K562 (cell line): ENCODE results near the gene AJAP1. TPM values are rescaled to one million over a fixed set of nuclear protein-coding genes. Genes with fewer than 3 reads are reported as not detected.

ENCODE experiments used
- ATAC-seq: fragments of 200-7000 bp; cut with Tn5 transposase; 3 replicates; pipeline ENCODE4 v1.9.1; 2020; ENCODE audit warnings: moderate library complexity
- BruUV-seq: library from RNA; stranded (reverse); fragments of 400-500 nt; replicated peaks from 2 replicates; lab custom pipeline; 2021; lab: Mats Ljungman, UMichigan
- CTCF ChIA-PET: fragments of 300-600 bp; formaldehyde crosslinking; extraction: SDS; loops from one replicate; lab custom pipeline; 2021; ENCODE audit warnings: low intra/inter-chr PET ratio; lab: Yijun Ruan, JAX
- POLR2A ChIA-PET: fragments of 300-600, 350-650 bp; sonication (Branson Sonifier 250); formaldehyde crosslinking; extraction: SDS; loops from one replicate; lab custom pipeline; 2021; ENCODE audit warnings: antibody characterized with exemption, inconsistent platforms; lab: Yijun Ruan, JAX
- DNase-seq, 4 experiments: peaks; one replicate each; pipeline versions ENCODE4 v3.0.0 to v3.0.0-alpha.2; 2011 to 2018; ENCODE audit warnings: low spot score in 3 of 4, mixed read lengths in 3 of 4; ENCODE audit errors: extremely low read depth in 1 of 4
- FAIRE-seq: peaks from 2 replicates; lab custom pipeline; 2011; peaks lifted over from hg19 to GRCh38; lab: Jason Lieb, UNC
- H2AFZ ChIP-seq: 2 replicates; pipeline ENCODE4 v1.6.0; 2011; ENCODE audit warnings: low read depth, low read length, control low read depth, inconsistent platforms
- H3K27ac ChIP-seq: fragments of 200-600 bp; 3 replicates; pipeline ENCODE4 v1.8.0; 2011; ENCODE audit warnings: low read depth, mild to moderate bottlenecking, control low read depth, inconsistent platforms, low read length, moderate library complexity, mixed read lengths; ENCODE audit errors: extremely low read depth
- H3K27me3 ChIP-seq, 2 experiments: fragments of 300-600 bp in 1 of 2; 2 replicates in 1 of 2; 3 replicates in 1 of 2; pipeline versions ENCODE4 v1.6.0 to v1.8.0; 2011; ENCODE audit warnings: inconsistent platforms in 2 of 2, low read length in 2 of 2, mild to moderate bottlenecking in 1 of 2, mixed read lengths in 1 of 2, moderate library complexity in 1 of 2; ENCODE audit not compliant: control insufficient read depth in 2 of 2, insufficient read depth in 2 of 2
- H3K36me3 ChIP-seq: fragments of 300-600 bp; 3 replicates; pipeline ENCODE4 v1.8.0; 2011; ENCODE audit warnings: mild to moderate bottlenecking, low read length, inconsistent platforms; ENCODE audit not compliant: control insufficient read depth, insufficient read depth
- H3K4me1 ChIP-seq, 2 experiments: fragments of 200-600 bp in 1 of 2; replicated peaks in 1 of 2; 2 replicates in 1 of 2; 3 replicates in 1 of 2; pipeline versions ENCODE4 v1.5.1 to v1.8.0; 2011; ENCODE audit warnings: inconsistent platforms in 2 of 2, low read length in 2 of 2, mild to moderate bottlenecking in 1 of 2, mixed read lengths in 1 of 2, moderate library complexity in 1 of 2; ENCODE audit not compliant: control insufficient read depth in 2 of 2, insufficient read depth in 2 of 2
- H3K4me2 ChIP-seq: 2 replicates; pipeline ENCODE4 v1.6.1; 2011; ENCODE audit warnings: low read length, control low read depth, inconsistent platforms, mixed read lengths; ENCODE audit not compliant: insufficient read depth
- H3K4me3 ChIP-seq: fragments of 200-600 bp; sonication (generic), shearing (Covaris generic); 2 replicates; pipeline ENCODE4 v1.5.1; 2016; ENCODE audit warnings: control low read depth, inconsistent platforms
- H3K79me2 ChIP-seq: fragments of 200-600 bp; 3 replicates; pipeline ENCODE4 v1.8.0; 2011; ENCODE audit warnings: low read length, inconsistent platforms; ENCODE audit not compliant: control insufficient read depth, insufficient read depth
- H3K9ac ChIP-seq, 2 experiments: 2 replicates each; pipeline versions ENCODE4 v1.6.0 to v1.6.1; 2011; ENCODE audit warnings: low read depth in 2 of 2, low read length in 2 of 2, control low read depth in 1 of 2, inconsistent platforms in 1 of 2, mild to moderate bottlenecking in 1 of 2, mixed read lengths in 1 of 2; ENCODE audit not compliant: insufficient read depth in 1 of 2
- H3K9me1 ChIP-seq: one replicate; pipeline ENCODE4 v1.6.0; 2011; ENCODE audit warnings: inconsistent platforms, mild to moderate bottlenecking, low read length, moderate library complexity; ENCODE audit not compliant: control insufficient read depth, insufficient read depth
- H3K9me3 ChIP-seq: replicated peaks from 2 replicates; pipeline ENCODE4 v1.5.1; 2011; ENCODE audit warnings: low read depth, low read length, inconsistent platforms; ENCODE audit not compliant: control insufficient read depth, insufficient read depth
- H4K20me1 ChIP-seq: replicated peaks from 2 replicates; pipeline ENCODE4 v1.6.1; 2011; ENCODE audit warnings: low read length, inconsistent platforms, mixed read lengths; ENCODE audit not compliant: control insufficient read depth, insufficient read depth
- BCOR ChIP-seq: fragments of 450-650 bp; IDR thresholded peaks from 2 replicates; pipeline ENCODE4 v1.6.1; 2016
- BHLHE40 ChIP-seq: IDR thresholded peaks from 2 replicates; pipeline ENCODE4 v1.6.1; 2011; ENCODE audit warnings: low read length, improper control_type of control experiment
- RBM25 ChIP-seq: fragments of 200-400 bp; formaldehyde crosslinking; IDR thresholded peaks from 2 replicates; pipeline ENCODE4 v1.6.1; 2018; ENCODE audit warnings: low read length, low read depth, moderate library complexity; ENCODE audit not compliant: severe bottlenecking
- RHOXF2B ChIP-seq: fragments of 250-450 bp; sonication (Bioruptor Pico); conservative IDR thresholded peaks from 2 replicates; pipeline ENCODE4 v1.5.1; 2021
- SMAD4 ChIP-seq: fragments of 250-450 bp; sonication (Bioruptor Pico); conservative IDR thresholded peaks from 2 replicates; pipeline ENCODE4 v1.8.0; 2021; ENCODE audit warnings: inconsistent platforms, mild to moderate bottlenecking, moderate library complexity
- SNRNP70 ChIP-seq: fragments of 200-400 bp; formaldehyde crosslinking; optimal IDR thresholded peaks from 2 replicates; pipeline ENCODE3; 2017; ENCODE audit warnings: low read depth, low read length
- ZFP36 ChIP-seq: fragments of 150-350 bp; IDR thresholded peaks from 2 replicates; pipeline ENCODE4 v1.6.1; 2018; ENCODE audit warnings: low read length, low read depth; ENCODE audit not compliant: partially characterized antibody
- ZFP91 ChIP-seq: sonication (generic); formaldehyde crosslinking; IDR thresholded peaks from 2 replicates; pipeline ENCODE4 v1.8.0; 2022; ENCODE audit warnings: mild to moderate bottlenecking, missing genetic modification reagents
- WGBS: fragments of 100-300 bp; shearing (Covaris generic); methylation state at CpG from one replicate; pipeline ENCODE4 v1.1.6; 2016; ENCODE audit warnings: low coverage, mixed read lengths; ENCODE audit not compliant: insufficient coverage; ENCODE audit errors: missing lambda C conversion rate; 5-methylcytosine and 5-hydroxymethylcytosine counted together
- in situ Hi-C: fragments of 300-500 bp; cut with MboI; formaldehyde crosslinking; loops from 4 replicates; pipeline ENCODE4 v1.15.0; 2018; ENCODE audit warnings: inconsistent platforms, mixed read lengths
- intact Hi-C: fragments of 100-400 bp; cut with micrococcal nuclease; formaldehyde crosslinking; loops from 2 replicates; pipeline ENCODE4 v1.14.2; 2022
- polyA plus RNA-seq, 8 experiments: library from polyadenylated mRNA; depleted of rRNA in 4 of 8; stranded (reverse) in 5 of 8; unstranded in 3 of 8; fragments of >200 nt; fragmentation: Nextera tagmentation in 2 of 8; fragmentation: Illumina TruSeq in 1 of 8; extraction: Ambion mirVana in 2 of 8; extraction: Trizol in 1 of 8; gene quantifications; 2 replicates each; pipeline versions ENCODE4 v1.2.1 to v1.2.3, GENCODE V29; 2011 to 2014; ENCODE audit warnings: inconsistent platforms in 1 of 8, missing spikeins in 1 of 8
- total RNA-seq, 7 experiments: library from RNA; depleted of rRNA in 6 of 7; stranded (reverse); fragments of >200 nt in 6 of 7; fragmentation: Illumina TruSeq in 2 of 7; extraction: Trizol in 2 of 7; gene quantifications; 2 replicates each; pipeline versions ENCODE4 v1.2.1 to v1.2.3, GENCODE V29; 2011 to 2021; ENCODE audit warnings: low replicate concordance in 1 of 7
- TF ChIP-seq, protein P1 (sequence below): sonication (generic); formaldehyde crosslinking; IDR thresholded peaks from 2 replicates; pipeline ENCODE4 v1.9.0; 2022; ENCODE audit warnings: mild to moderate bottlenecking, missing genetic modification reagents
- TF ChIP-seq, protein P2 (sequence below): sonication (generic); formaldehyde crosslinking; IDR thresholded peaks from 2 replicates; pipeline ENCODE4 v1.5.0; 2020; ENCODE audit warnings: missing genetic modification reagents

The AJAP1 gene
- total and polyA plus RNA-seq, 9 of the 15 experiments (the other 6 are each of a cell fraction or from before 2014, with no cell fraction given), result not detected

- 1% methylated on average over 12 of the region's 12 CpGs for WGBS
- peaks cover 14 to 32% of the 10 kb centered on the region in 2 experiments; a peak in 3 of 5 replicates for H3K27me3 ChIP-seq
- no peak overlapping the region for H3K4me2 ChIP-seq
- H2AFZ ChIP-seq, result no peak overlapping the region
- no peaks in the 10 kb centered on the region for H3K4me1 ChIP-seq
- FAIRE-seq (no peak), DNase-seq (no peak), ATAC-seq (no peak)
- H4K20me1 ChIP-seq, result 0 out of 2 replicates have a peak, but pooled peaks cover 8% of the 10 kb centered on the region
- CTCF ChIA-PET, result no interaction called here
- no peaks in the 10 kb centered on the region for H3K79me2 ChIP-seq
- H3K9me3 ChIP-seq, result no peaks in the 10 kb centered on the region
- H3K9me1 ChIP-seq, result no peaks in the 10 kb centered on the region
- H3K27ac ChIP-seq, result no peak overlapping the region
- intact Hi-C loops, result no loop called here
- no TSS peak for BruUV-seq
- in situ Hi-C loops, result no loop called here
- POLR2A ChIA-PET, result interaction anchor here (0.6 kb wide), 1 partner anchor 275 kb away, joined by 3 read pairs; no protein-coding TSS in a partner anchor
- TF ChIP-seq BHLHE40 (peak; percentile 60; the same call in 1 of the 2 replicates), ZFP36 (peak; percentile 83), RBM25 (peak; percentile 87), SMAD4 (CRISPR knock-in tag) (no peak), SNRNP70 (no peak), BCOR (0 out of 2 replicates have a peak, but pooled peaks have one; percentile 34), RHOXF2B (no peak), ZFP91 (no peak)
- TF ChIP-seq, protein P1, sequence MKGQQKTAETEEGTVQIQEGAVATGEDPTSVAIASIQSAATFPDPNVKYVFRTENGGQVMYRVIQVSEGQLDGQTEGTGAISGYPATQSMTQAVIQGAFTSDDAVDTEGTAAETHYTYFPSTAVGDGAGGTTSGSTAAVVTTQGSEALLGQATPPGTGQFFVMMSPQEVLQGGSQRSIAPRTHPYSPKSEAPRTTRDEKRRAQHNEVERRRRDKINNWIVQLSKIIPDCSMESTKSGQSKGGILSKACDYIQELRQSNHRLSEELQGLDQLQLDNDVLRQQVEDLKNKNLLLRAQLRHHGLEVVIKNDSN (CRISPR knock-in tag), result peak; percentile 63
- TF ChIP-seq, protein P2, sequence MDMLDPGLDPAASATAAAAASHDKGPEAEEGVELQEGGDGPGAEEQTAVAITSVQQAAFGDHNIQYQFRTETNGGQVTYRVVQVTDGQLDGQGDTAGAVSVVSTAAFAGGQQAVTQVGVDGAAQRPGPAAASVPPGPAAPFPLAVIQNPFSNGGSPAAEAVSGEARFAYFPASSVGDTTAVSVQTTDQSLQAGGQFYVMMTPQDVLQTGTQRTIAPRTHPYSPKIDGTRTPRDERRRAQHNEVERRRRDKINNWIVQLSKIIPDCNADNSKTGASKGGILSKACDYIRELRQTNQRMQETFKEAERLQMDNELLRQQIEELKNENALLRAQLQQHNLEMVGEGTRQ, result peak; percentile 42; the same call in 1 of the 2 replicates
- no peaks in the 10 kb centered on the region for H3K36me3 ChIP-seq
- H3K9ac ChIP-seq, result no peak overlapping the region
- no peak overlapping the region for H3K4me3 ChIP-seq
Observed at GRCh38 chr1:4634793-4635406, 19.5 kb upstream of the AJAP1 start.
